Spleen (tissue), 7 donors: ENCODE measurements around the gene TMEM184A.

ENCODE experiments used
- CTCF ChIP-seq, 11 experiments: fragments of 200-600 bp in 7 of 11; fragments of 450-650 bp in 4 of 11; sonication (generic) in 4 of 11; IDR thresholded peaks in 8 of 11; conservative IDR thresholded peaks in 3 of 11; 1 replicate in 7 of 11; 2 replicates in 4 of 11; pipeline versions ENCODE4 v1.4.0 to v1.8.0; 2016 to 2021; ENCODE audit warnings: antibody characterized with exemption in 11 of 11, inconsistent platforms in 4 of 11, mild to moderate bottlenecking in 1 of 11
- POLR2A ChIP-seq, 3 donors: fragments of 450-650 bp; IDR thresholded peaks; one replicate each; pipeline ENCODE4 v1.5.1; 2017; ENCODE audit warnings: antibody characterized with exemption in 3 of 3, mild to moderate bottlenecking in 1 of 3
- POLR2AphosphoS5 ChIP-seq, 3 donors: sonication (generic); formaldehyde crosslinking; IDR thresholded peaks; one replicate each; pipeline ENCODE4 v1.5.1; 2017; ENCODE audit warnings: antibody characterized with exemption in 3 of 3
- donor health status: DM: no; HTN: no; CAD: no; lungs with moderate emphysema.
- donor health status: DM: no; HTN: no; CAD: no.
- donor health status: DM: no; HTN: no; CAD: no.

GRCh38 chr7:1586827-1587705 lies 31.1 kb upstream of the TMEM184A start:
- peak in 1 of 3 donors; percentile 35 for TF ChIP-seq POLR2AphosphoS5 (IDR thresholded peaks at IDR 0.05)
- TF ChIP-seq CTCF (IDR thresholded peaks at IDR 0.05 in 8 of 11, conservative IDR thresholded peaks at IDR 0.05 in 3 of 11), result no peak
- no peak for TF ChIP-seq POLR2A (IDR thresholded peaks at IDR 0.05)
